ENCODE measurements around the gene LIN7C.

DNA sequence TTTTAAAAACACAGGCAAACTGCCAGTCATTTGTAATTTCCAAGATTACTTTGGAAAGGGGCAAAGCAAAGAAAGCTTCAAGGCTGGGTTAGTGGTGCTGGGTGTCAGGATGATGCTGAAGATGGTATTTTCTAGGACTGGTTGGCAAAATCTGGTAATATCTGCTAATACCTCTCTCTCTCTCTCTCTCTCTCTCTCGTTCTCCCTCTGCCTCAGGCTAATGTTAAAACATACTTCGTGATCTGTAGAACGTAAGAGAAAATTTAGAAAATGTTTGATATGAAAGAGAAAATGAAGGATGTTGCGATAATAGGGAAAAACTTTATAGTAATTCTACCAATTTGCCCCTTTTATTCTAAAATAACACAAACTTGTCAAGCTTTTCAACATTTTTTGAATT, 24.6 kb downstream of the LIN7C start:
- TF ChIP-seq, protein P1, sequence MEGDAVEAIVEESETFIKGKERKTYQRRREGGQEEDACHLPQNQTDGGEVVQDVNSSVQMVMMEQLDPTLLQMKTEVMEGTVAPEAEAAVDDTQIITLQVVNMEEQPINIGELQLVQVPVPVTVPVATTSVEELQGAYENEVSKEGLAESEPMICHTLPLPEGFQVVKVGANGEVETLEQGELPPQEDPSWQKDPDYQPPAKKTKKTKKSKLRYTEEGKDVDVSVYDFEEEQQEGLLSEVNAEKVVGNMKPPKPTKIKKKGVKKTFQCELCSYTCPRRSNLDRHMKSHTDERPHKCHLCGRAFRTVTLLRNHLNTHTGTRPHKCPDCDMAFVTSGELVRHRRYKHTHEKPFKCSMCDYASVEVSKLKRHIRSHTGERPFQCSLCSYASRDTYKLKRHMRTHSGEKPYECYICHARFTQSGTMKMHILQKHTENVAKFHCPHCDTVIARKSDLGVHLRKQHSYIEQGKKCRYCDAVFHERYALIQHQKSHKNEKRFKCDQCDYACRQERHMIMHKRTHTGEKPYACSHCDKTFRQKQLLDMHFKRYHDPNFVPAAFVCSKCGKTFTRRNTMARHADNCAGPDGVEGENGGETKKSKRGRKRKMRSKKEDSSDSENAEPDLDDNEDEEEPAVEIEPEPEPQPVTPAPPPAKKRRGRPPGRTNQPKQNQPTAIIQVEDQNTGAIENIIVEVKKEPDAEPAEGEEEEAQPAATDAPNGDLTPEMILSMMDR (IDR thresholded peaks at IDR 0.05; ENCODE audit: low read depth, low read length, poor library complexity, severe bottlenecking) = no peak
- TF ChIP-seq EZH2phosphoT487 (IDR thresholded peaks at IDR 0.05; ENCODE audit: borderline replicate concordance, low read length) = no peak

Data from DOHH2 (cell line).